VCaP (cell line): Measurements from ENCODE around the gene DCUN1D2.

Experiments used
- H3K27ac ChIP-seq: fragments of 450-650 bp; 2 replicates; pipeline ENCODE4 v1.5.1; 2017
- CTCF ChIP-seq: fragments of 450-650 bp; conservative IDR thresholded peaks from 2 replicates; pipeline ENCODE4 v1.5.1; 2017; ENCODE audit warnings: mild to moderate bottlenecking, moderate library complexity

DCUN1D2 gene

DNA sequence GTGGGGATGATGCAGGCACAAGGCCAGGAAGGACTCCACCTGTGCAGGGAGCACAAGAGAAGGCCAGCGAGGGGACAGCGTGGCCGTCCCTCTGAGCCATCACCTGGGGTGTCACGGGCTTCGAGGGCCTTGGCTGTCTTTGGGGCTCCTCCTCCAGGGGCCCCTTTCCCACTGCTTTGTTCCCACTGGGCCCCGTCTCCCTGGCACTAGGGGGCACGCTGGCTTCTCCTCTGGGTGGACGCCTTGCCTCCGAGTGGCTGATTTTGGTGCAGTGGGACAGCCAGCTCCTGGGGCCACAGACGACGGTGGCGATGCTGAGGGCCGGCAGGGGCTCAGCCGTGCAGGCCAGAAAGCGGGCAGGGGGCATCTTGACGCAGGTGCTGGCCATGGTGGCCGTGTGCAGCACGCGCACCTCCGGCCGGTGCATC lies 83.4 kb downstream of the DCUN1D2 start:
- H3K27ac ChIP-seq, result no peak overlapping the region
- TF ChIP-seq CTCF, result no peak

- no peak overlapping the region for H3K27ac ChIP-seq
- no peak for TF ChIP-seq CTCF
Measured at GRCh38 chr13:113406321-113407102, 84.0 kb downstream of the DCUN1D2 start.
